Activated effector memory CD4-positive, alpha-beta T cell treated with anti-CD3 and anti-CD28 coated beads, Interleukin-2, amount 50 U/mL, for 16 hours (primary cell): Measurements from ENCODE around the gene CEMIP2.
"Not testable (repeated sequence)": the region's sequence is repeated elsewhere in the genome, so short reads cannot be mapped to it uniquely, and the experiment has no call there.

Source experiments
- DNase-seq: peaks from one replicate; pipeline ENCODE4 v3.0.0-alpha.2; 2020

The CEMIP2 gene

GRCh38 chr9:71704796-71705195 is 63.5 kb downstream of the CEMIP2 start:
- DNase-seq, result no peak

- no peak for DNase-seq
These were observed 65.0 kb downstream of the CEMIP2 start for GRCh38 chr9:71703172-71703872.

GRCh38 chr9:71697882-71698281 is 70.4 kb downstream of the CEMIP2 start:
- DNase-seq, result no peak

GRCh38 chr9:71694332-71694731 is 74.0 kb downstream of the CEMIP2 start:
- no peak for DNase-seq

- no peak for DNase-seq
These were observed 74.7 kb downstream of the CEMIP2 start for GRCh38 chr9:71693607-71694006.

- DNase-seq, result no peak
These were observed 76.0 kb downstream of the CEMIP2 start for GRCh38 chr9:71692337-71692736.

GRCh38 chr9:71691576-71691975 is 76.7 kb downstream of the CEMIP2 start:
- DNase-seq, result not testable (repeated sequence)

GRCh38 chr9:71690689-71691435 is 77.5 kb downstream of the CEMIP2 start:
- no peak for DNase-seq

- DNase-seq, result no peak
These were observed 78.1 kb downstream of the CEMIP2 start for GRCh38 chr9:71690063-71690688.

GRCh38 chr9:71687676-71688075 is 80.6 kb downstream of the CEMIP2 start:
- no peak for DNase-seq

GRCh38 chr9:71685988-71686387 is 82.3 kb downstream of the CEMIP2 start:
- DNase-seq, result no peak

GRCh38 chr9:71685394-71685793 is 82.9 kb downstream of the CEMIP2 start:
- no peak for DNase-seq

- DNase-seq, result no peak
These were observed 83.7 kb downstream of the CEMIP2 start for GRCh38 chr9:71684566-71684965.

GRCh38 chr9:71683598-71684235 is 84.6 kb downstream of the CEMIP2 start:
- no peak for DNase-seq

GRCh38 chr9:71681708-71682272 is 86.5 kb downstream of the CEMIP2 start:
- no peak for DNase-seq

GRCh38 chr9:71681104-71681707 is 87.1 kb downstream of the CEMIP2 start:
- no peak for DNase-seq

- no peak for DNase-seq
These were observed 87.9 kb downstream of the CEMIP2 start for GRCh38 chr9:71680189-71680980.

- no peak for DNase-seq
These were observed 89.3 kb downstream of the CEMIP2 start for GRCh38 chr9:71678999-71679398.

- no peak for DNase-seq
These were observed 91.1 kb downstream of the CEMIP2 start for GRCh38 chr9:71677209-71677608.

GRCh38 chr9:71676460-71676859 is 91.9 kb downstream of the CEMIP2 start:
- no peak for DNase-seq

- DNase-seq, result no peak
These were observed 92.5 kb downstream of the CEMIP2 start for GRCh38 chr9:71675857-71676165.
